H1 (cell line): Measurements from ENCODE around the gene KRT5. TPM values are rescaled to one million over a fixed set of nuclear protein-coding genes. Genes with fewer than 3 reads are reported as not detected.

Source experiments
- CTCF ChIA-PET: fragments of 300-600 bp; sonication (Branson Sonifier 250); formaldehyde crosslinking; loops from one replicate; lab custom pipeline; 2021; ENCODE audit not compliant: partially characterized antibody; lab: Charles Lee
- POLR2A ChIA-PET: fragments of 300-600 bp; sonication (Branson Sonifier 250); formaldehyde crosslinking; loops from one replicate; lab custom pipeline; 2021; ENCODE audit warnings: inconsistent platforms; ENCODE audit not compliant: partially characterized antibody; lab: Charles Lee
- DNase-seq, 2 experiments: peaks; one replicate each; pipeline versions ENCODE4 v3.0.0 to v3.0.0-alpha.2; 2010 to 2022; ENCODE audit warnings: low spot score in 2 of 2, low read depth in 1 of 2, mixed read lengths in 1 of 2
- FAIRE-seq: peaks from 2 replicates; lab custom pipeline; 2011; peaks lifted over from hg19 to GRCh38; lab: Jason Lieb, UNC
- H2AFZ ChIP-seq: 2 replicates; pipeline ENCODE4 v1.8.1; 2012; ENCODE audit warnings: low read length, inconsistent platforms
- H2AK5ac ChIP-seq: 2 replicates; pipeline ENCODE4 v1.6.1; 2013; ENCODE audit warnings: low read depth, low read length
- H2BK120ac ChIP-seq: replicated peaks from 2 replicates; pipeline ENCODE3; 2013; ENCODE audit warnings: low read depth, low read length, inconsistent platforms
- H2BK12ac ChIP-seq: 2 replicates; pipeline ENCODE4 v1.6.1; 2013; ENCODE audit warnings: low read depth, low read length
- H2BK15ac ChIP-seq: 2 replicates; pipeline ENCODE4 v1.6.1; 2013; ENCODE audit warnings: low read length
- H2BK20ac ChIP-seq: 2 replicates; pipeline ENCODE4 v1.6.1; 2013; ENCODE audit warnings: low read length
- H2BK5ac ChIP-seq: 2 replicates; pipeline ENCODE4 v1.6.1; 2013; ENCODE audit warnings: low read depth, low read length
- H3K14ac ChIP-seq: 2 replicates; pipeline ENCODE4 v1.6.1; 2013; ENCODE audit warnings: inconsistent platforms; ENCODE audit not compliant: insufficient read length
- H3K18ac ChIP-seq: 2 replicates; pipeline ENCODE4 v1.6.1; 2013; ENCODE audit warnings: low read length; ENCODE audit errors: extremely low read depth
- H3K23ac ChIP-seq: 2 replicates; pipeline ENCODE4 v1.6.1; 2013; ENCODE audit warnings: inconsistent platforms; ENCODE audit not compliant: insufficient read length
- H3K23me2 ChIP-seq: 2 replicates; pipeline ENCODE4 v1.6.1; 2013; ENCODE audit warnings: low read depth, low read length
- H3K27ac ChIP-seq: 2 replicates; pipeline ENCODE4 v1.6.1; 2011; ENCODE audit warnings: low read depth, low read length, inconsistent platforms
- H3K27me3 ChIP-seq, 4 experiments: replicated peaks in 1 of 4; 1 replicate in 1 of 4; 2 replicates in 3 of 4; pipeline versions ENCODE4 v1.6.1 to v1.8.1; 2011 to 2013; ENCODE audit warnings: low read length in 3 of 4, mild to moderate bottlenecking in 3 of 4, inconsistent platforms in 2 of 4, mixed read lengths in 2 of 4, moderate library complexity in 1 of 4; ENCODE audit not compliant: control insufficient read depth in 3 of 4, insufficient read depth in 3 of 4; ENCODE audit errors: extremely low read depth in 1 of 4
- H3K36me3 ChIP-seq, 4 experiments: 2 replicates each; pipeline versions ENCODE4 v1.6.1 to v1.8.1; 2011 to 2013; ENCODE audit warnings: mild to moderate bottlenecking in 4 of 4, low read length in 3 of 4, moderate library complexity in 2 of 4, control low read depth in 1 of 4, inconsistent platforms in 1 of 4; ENCODE audit not compliant: insufficient read depth in 4 of 4, control insufficient read depth in 2 of 4
- H3K4ac ChIP-seq: replicated peaks from 2 replicates; pipeline ENCODE3; 2013; ENCODE audit warnings: low read length, low read depth, mixed read lengths, inconsistent platforms; ENCODE audit not compliant: insufficient read length
- H3K4me1 ChIP-seq, 4 experiments: replicated peaks in 1 of 4; 1 replicate in 1 of 4; 2 replicates in 3 of 4; pipeline versions ENCODE4 v1.6.1 to v1.8.1; 2011 to 2013; ENCODE audit warnings: low read length in 3 of 4, inconsistent platforms in 2 of 4, mixed read lengths in 1 of 4; ENCODE audit not compliant: insufficient read depth in 4 of 4, control insufficient read depth in 3 of 4
- H3K4me2 ChIP-seq, 2 experiments: 2 replicates each; pipeline versions ENCODE4 v1.6.1 to v1.8.1; 2011 to 2013; ENCODE audit warnings: low read depth in 2 of 2, low read length in 2 of 2, control low read depth in 1 of 2, inconsistent platforms in 1 of 2, mild to moderate bottlenecking in 1 of 2; ENCODE audit not compliant: insufficient read depth in 1 of 2
- H3K4me3 ChIP-seq, 4 experiments: fragments of 200-600, 300-600 bp in 1 of 4; sonication (generic), shearing (Covaris generic), sonication (Bioruptor Twin) in 1 of 4; 2 replicates each; pipeline versions ENCODE4 v1.5.1 to v1.8.1; 2011 to 2016; ENCODE audit warnings: low read length in 4 of 4, low read depth in 3 of 4, control low read depth in 2 of 4, inconsistent platforms in 2 of 4, mild to moderate bottlenecking in 2 of 4, mixed read lengths in 1 of 4, moderate library complexity in 1 of 4; ENCODE audit not compliant: insufficient read depth in 2 of 4; ENCODE audit errors: extremely low read depth in 1 of 4
- H3K56ac ChIP-seq: replicated peaks from 2 replicates; pipeline ENCODE3; 2013; ENCODE audit warnings: low read depth, mild to moderate bottlenecking, mixed read lengths, low read length, inconsistent platforms; ENCODE audit not compliant: insufficient read length
- H3K79me1 ChIP-seq: 2 replicates; pipeline ENCODE4 v1.6.1; 2013; ENCODE audit warnings: low read depth, low read length, control low read depth
- H3K79me2 ChIP-seq, 2 experiments: 2 replicates each; pipeline versions ENCODE4 v1.6.1 to v1.8.1; 2012 to 2013; ENCODE audit warnings: low read length in 2 of 2, mild to moderate bottlenecking in 2 of 2, inconsistent platforms in 1 of 2; ENCODE audit not compliant: insufficient read depth in 2 of 2, control insufficient read depth in 1 of 2
- H3K9ac ChIP-seq, 4 experiments: replicated peaks in 1 of 4; 1 replicate in 1 of 4; 2 replicates in 3 of 4; pipeline versions ENCODE4 v1.6.1 to v1.8.1; 2011 to 2013; ENCODE audit warnings: low read depth in 3 of 4, low read length in 3 of 4, control low read depth in 2 of 4, mild to moderate bottlenecking in 2 of 4, moderate library complexity in 2 of 4, inconsistent platforms in 1 of 4; ENCODE audit errors: extremely low read depth in 1 of 4
- H3K9me3 ChIP-seq, 2 experiments: 2 replicates each; pipeline versions ENCODE4 v1.6.1 to v1.8.1; 2012 to 2013; ENCODE audit warnings: mild to moderate bottlenecking in 2 of 2, moderate library complexity in 2 of 2, control low read depth in 1 of 2, inconsistent platforms in 1 of 2, low read depth in 1 of 2, low read length in 1 of 2, mixed read lengths in 1 of 2; ENCODE audit not compliant: insufficient read depth in 2 of 2
- H4K20me1 ChIP-seq, 2 experiments: replicated peaks in 1 of 2; 2 replicates each; pipeline versions ENCODE3 to v1.8.1; 2011 to 2013; ENCODE audit warnings: inconsistent platforms in 2 of 2, low read length in 2 of 2, mild to moderate bottlenecking in 1 of 2; ENCODE audit not compliant: insufficient read depth in 2 of 2, control insufficient read depth in 1 of 2
- H4K5ac ChIP-seq: 2 replicates; pipeline ENCODE4 v1.6.1; 2013; ENCODE audit warnings: low read length, low read depth, mixed read lengths, inconsistent platforms; ENCODE audit not compliant: insufficient read length
- H4K8ac ChIP-seq: 2 replicates; pipeline ENCODE4 v1.8.0; 2013; ENCODE audit warnings: mild to moderate bottlenecking, moderate library complexity, low read length, inconsistent platforms; ENCODE audit not compliant: insufficient read depth; ENCODE audit errors: extremely low read depth
- H4K91ac ChIP-seq: replicated peaks from 2 replicates; pipeline ENCODE3; 2013; ENCODE audit warnings: low read length, mixed read lengths, inconsistent platforms; ENCODE audit not compliant: insufficient read length
- HDAC6 ChIP-seq: IDR thresholded peaks from one replicate; pipeline ENCODE4 v1.7.1; 2012; ENCODE audit warnings: low read depth, mild to moderate bottlenecking, inconsistent platforms, low read length, moderate library complexity
- JUND ChIP-seq: IDR thresholded peaks from 2 replicates; pipeline ENCODE4 v1.6.1; 2011; ENCODE audit warnings: mild to moderate bottlenecking, improper control_type of control experiment, low read length
- KDM4A ChIP-seq: IDR thresholded peaks from one replicate; pipeline ENCODE4 v1.7.1; 2012; ENCODE audit warnings: low read depth, mild to moderate bottlenecking, moderate library complexity, low read length, inconsistent platforms; ENCODE audit not compliant: severe bottlenecking
- YY1 ChIP-seq: IDR thresholded peaks from 2 replicates; pipeline ENCODE4 v1.6.1; 2011; ENCODE audit warnings: low read depth, mild to moderate bottlenecking, low read length
- ZNF274 ChIP-seq: IDR thresholded peaks from 2 replicates; pipeline ENCODE4 v1.7.0; 2012; ENCODE audit warnings: low read length, borderline replicate concordance; ENCODE audit errors: extremely low read depth
- WGBS, 2 experiments: shearing (Covaris generic) in 1 of 2; methylation state at CpG; one replicate each; pipeline versions ENCODE4 v1.1.6 to v1.1.7; 2013 to 2015; ENCODE audit warnings: low lambda C conversion rate in 2 of 2, mixed read lengths in 2 of 2, inconsistent platforms in 1 of 2, low coverage in 1 of 2, missing lambda C conversion rate in 1 of 2; ENCODE audit not compliant: insufficient replicate concordance in 2 of 2, insufficient coverage in 1 of 2, insufficient read length in 1 of 2; ENCODE audit errors: extremely low coverage in 1 of 2, missing lambda C conversion rate in 1 of 2; 5-methylcytosine and 5-hydroxymethylcytosine counted together
- polyA plus RNA-seq, 7 experiments: library from polyadenylated mRNA; depleted of rRNA in 3 of 7; stranded (reverse) in 5 of 7; unstranded in 2 of 7; fragments of >200 nt in 5 of 7; fragments of 200-250 nt in 2 of 7; gene quantifications; 1 replicate in 5 of 7; 2 replicates in 1 of 7; 4 replicates in 1 of 7; pipeline versions ENCODE4 v1.2.1 to v1.2.3, GENCODE V29; 2011 to 2013; ENCODE audit warnings: missing spikeins in 2 of 7, mixed read lengths in 2 of 7
- total RNA-seq: library from RNA; stranded (reverse); fragmentation: NEBNext Ultra II Directional; extraction: Animal tissue kit (Norgen Biotek cat#: 25700); gene quantifications from 2 replicates; pipeline ENCODE4 v1.2.1, GENCODE V29; 2021

KRT5 gene
- total and polyA plus RNA-seq, 2 of the 8 experiments (the other 6 are each of a cell fraction or from before 2014, with no cell fraction given), result 0.18 TPM; not detected in 1

DNA sequence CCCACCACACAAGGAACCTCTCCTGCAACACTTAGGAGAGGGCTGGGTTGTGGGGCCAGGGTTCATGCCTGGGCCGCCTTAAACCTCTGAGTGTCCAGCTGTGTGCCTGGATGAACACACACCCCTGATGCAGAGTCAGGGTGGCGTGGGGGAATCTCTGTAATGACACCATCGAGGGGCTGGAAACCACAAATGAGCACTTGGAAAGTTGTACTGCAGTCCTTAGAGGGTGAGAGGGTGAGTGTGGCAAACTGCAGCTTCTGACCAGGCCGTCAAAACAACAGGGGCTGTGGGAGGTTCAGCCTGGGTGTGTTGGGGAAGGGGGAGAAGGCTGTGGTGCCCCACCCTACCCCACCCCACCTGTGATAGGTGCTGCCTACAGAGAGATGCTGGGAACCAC is 12.4 kb upstream of the KRT5 start:
- Histone ChIP-seq H2AK5ac (no peak overlapping the region), H3K79me1 (no peaks in the 10 kb centered on the region), H3K27ac (no peak overlapping the region), H3K4me1 (no peaks in the 10 kb centered on the region), H2BK15ac (no peak overlapping the region), H4K5ac (no peak overlapping the region), H4K8ac (no peak overlapping the region), H3K18ac (no peak overlapping the region), H3K9ac (no peak overlapping the region), H2BK5ac (no peak overlapping the region), H2BK12ac (no peak overlapping the region), H4K20me1 (no peaks in the 10 kb centered on the region), H2BK120ac (no peak overlapping the region), H3K23me2 (no peaks in the 10 kb centered on the region), H2BK20ac (no peak overlapping the region), H3K23ac (no peak overlapping the region), H2AFZ (no peak overlapping the region), H4K91ac (no peak overlapping the region), H3K4me2 (no peak overlapping the region), H3K9me3 (no peaks in the 10 kb centered on the region), H3K79me2 (no peaks in the 10 kb centered on the region), H3K4me3 (no peak overlapping the region), H3K27me3 (no peaks in the 10 kb centered on the region), H3K36me3 (no peaks in the 10 kb centered on the region), H3K56ac (no peak overlapping the region), H3K14ac (no peak overlapping the region), H3K4ac (no peak overlapping the region)
- FAIRE-seq (no peak), DNase-seq (no peak)
- ChIA-PET POLR2A (no interaction called here), CTCF (interaction anchor here (0.9 to 5.4 kb wide), 9 partner anchors 9 to 140 kb away, joined by 3 to 27 read pairs (median 4); partner anchors contain the start of gene KRT71)
- 78% methylated on average over 4 of the region's 4 CpGs; no CpG with 5 or more reads in 1 of the 2 experiments for WGBS, 2 experiments
- TF ChIP-seq HDAC6 (no peak), JUND (no peak), ZNF274 (no peak), KDM4A (no peak), YY1 (no peak)
